GM12878 (cell line): ENCODE measurements around the gene KRTAP10-11.

ENCODE experiments used
- CTCF ChIP-seq, 3 experiments: IDR thresholded peaks in 2 of 3; conservative IDR thresholded peaks in 1 of 3; 2 replicates each; pipeline ENCODE4 v1.5.1; 2011; ENCODE audit warnings: low read depth in 3 of 3, low read length in 3 of 3, mild to moderate bottlenecking in 3 of 3, control low read depth in 2 of 3, moderate library complexity in 2 of 3, inconsistent platforms in 1 of 3, mixed read lengths in 1 of 3; ENCODE audit not compliant: control insufficient read depth in 2 of 3, insufficient read depth in 1 of 3; ENCODE audit errors: extremely low read depth in 1 of 3
- EZH2 ChIP-seq: IDR thresholded peaks from 2 replicates; pipeline ENCODE4 v1.6.1; 2012; ENCODE audit warnings: low read depth, mild to moderate bottlenecking, control low read depth, inconsistent platforms, low read length, borderline replicate concordance; ENCODE audit not compliant: control insufficient read depth
- MTA2 ChIP-seq: fragments of 450-650 bp; IDR thresholded peaks from 2 replicates; pipeline ENCODE4 v1.6.1; 2016; ENCODE audit warnings: low read depth, mild to moderate bottlenecking, moderate library complexity
- MTA3 ChIP-seq: IDR thresholded peaks from 2 replicates; pipeline ENCODE4 v1.6.1; 2012; ENCODE audit warnings: low read length, inconsistent platforms, borderline replicate concordance
- MXI1 ChIP-seq: fragments of 150-350 bp; IDR thresholded peaks from 2 replicates; pipeline ENCODE4 v1.6.1; 2011; ENCODE audit warnings: low read depth, mild to moderate bottlenecking, inconsistent platforms, low read length, improper control_type of control experiment
- POLR2A ChIP-seq: IDR thresholded peaks from 2 replicates; pipeline ENCODE4 v1.6.1; 2011; ENCODE audit warnings: low read depth, mild to moderate bottlenecking, low read length

- TF ChIP-seq MXI1 (no peak), EZH2 (no peak), MTA2 (no peak), CTCF (IDR thresholded peaks at IDR 0.05 in 2 of 3, conservative IDR thresholded peaks at IDR 0.05 in 1 of 3; ENCODE audit: control insufficient read depth in 2 of 3, extremely low read depth in 1 of 3, insufficient read depth in 1 of 3, low read depth in 3 of 3, low read length in 3 of 3) (no peak), MTA3 (no peak), POLR2A (no peak)
Measured at GRCh38 chr21:44692798-44693512, 46.7 kb downstream of the KRTAP10-11 start.
